Heart left ventricle (tissue), 13 donors: ENCODE data around the gene TAOK1.

Experiments used
- CTCF ChIP-seq, 12 donors: fragments of 200-600 bp; sonication (generic) in 4 of 12; IDR thresholded peaks; one replicate each; pipeline versions ENCODE4 v1.5.0 to v1.8.0; 2018 to 2022; ENCODE audit warnings: antibody characterized with exemption in 12 of 12, mild to moderate bottlenecking in 5 of 12
- POLR2A ChIP-seq, 2 donors: fragments of 450-650 bp; IDR thresholded peaks; one replicate each; pipeline ENCODE4 v1.6.1; 2017; ENCODE audit warnings: antibody characterized with exemption in 2 of 2, mild to moderate bottlenecking in 2 of 2, moderate library complexity in 2 of 2
- donor health status: ischemic (EF 13 %, LVEDD 7.1; RV severe dilation, severe dysfunction).
- donor health status: DM: no; HTN: yes; CAD: no.
- donor health status: DM: no; HTN: no; CAD: no.
- donor health status: ischemic (EF 25% LVEDD 6.9; RV normal size, moderate dysfunction).
- donor health status: ischemic (EF 25% LVEDD 5.7; RV mildly dilated, moderate dysfunction).
- donor health status: ischemic (EF 35%, LVEDD 5.7; RV mildly dilated, moderate dysfunction).
- donor health status: nonischemic (EF 11% LVEDD 7.7; RV severe dilation, severe dysfunction).
- donor health status: DM: yes; HTN: yes; CAD: no.
- donor health status: PGD.
- donor health status: ischemic (EF 29% LVEDD 5.4; RV normal size, mild dysfunction).
- donor health status: nonischemic (EF 23%, LVEDD 6.1; RV moderate dilation, normal function).

GRCh38 chr17:29386760-29387159, 3.4 kb upstream of the TAOK1 start:
- TF ChIP-seq CTCF (IDR thresholded peaks at IDR 0.05) (no peak), POLR2A (IDR thresholded peaks at IDR 0.05) (no peak)
